AG09309 (cell line): ENCODE measurements around the gene UTP11.

Experiments used
- DNase-seq: peaks from one replicate; pipeline ENCODE4 v3.0.0-alpha.2; 2010; ENCODE audit warnings: low read depth
- H3K4me3 ChIP-seq: 2 replicates; pipeline ENCODE4 v1.5.1; 2011; ENCODE audit warnings: mild to moderate bottlenecking, low read depth, low read length, moderate library complexity; ENCODE audit not compliant: control insufficient read depth
- CTCF ChIP-seq: IDR thresholded peaks from 2 replicates; pipeline ENCODE4 v1.5.1; 2011; ENCODE audit warnings: mild to moderate bottlenecking, low read depth, low read length, inconsistent platforms; ENCODE audit not compliant: insufficient read depth, control insufficient read depth; ENCODE audit errors: missing control alignments

The UTP11 gene

DNA sequence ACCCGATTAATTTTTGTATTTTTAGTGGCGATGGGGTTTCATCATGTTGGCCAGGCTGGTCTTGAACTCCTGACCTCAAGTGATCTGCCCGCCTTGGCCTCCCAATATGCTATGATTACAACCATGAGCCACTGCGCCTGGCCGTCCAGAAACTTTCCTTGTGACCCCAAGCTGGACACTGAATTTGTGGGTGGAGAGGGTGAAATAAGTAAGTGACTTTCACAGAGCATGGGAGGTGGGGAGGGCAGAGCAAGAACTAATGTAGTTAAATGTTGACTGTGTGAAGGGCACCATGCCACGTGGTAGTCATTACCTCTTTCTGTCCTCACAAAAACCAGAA, 2.7 kb upstream of the UTP11 start:
- TF ChIP-seq CTCF = no peak
- no peak for DNase-seq
- H3K4me3 ChIP-seq = no peak overlapping the region

DNA sequence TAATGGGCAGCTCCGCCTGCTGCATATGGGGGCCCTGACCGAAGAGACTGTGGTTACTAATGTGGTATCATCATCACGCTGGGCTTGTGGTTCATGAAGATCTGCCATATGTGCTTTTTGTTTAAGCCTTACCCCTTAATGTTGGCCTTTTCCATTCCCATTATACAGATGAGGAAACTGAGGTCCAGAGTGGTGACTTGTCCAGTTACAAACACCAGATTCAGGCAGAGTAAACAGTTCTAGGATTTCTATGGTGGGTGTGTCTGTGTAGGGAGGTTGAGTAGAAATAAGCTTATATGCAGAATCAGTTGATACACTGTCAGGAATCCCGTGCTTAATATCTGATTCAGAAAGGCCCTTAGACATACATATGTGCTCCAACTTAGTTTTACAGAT, 691 bp downstream of the UTP11 start:
- peak overlapping the region; percentile 87 for H3K4me3 ChIP-seq
- TF ChIP-seq CTCF = no peak
- no peak for DNase-seq

DNA sequence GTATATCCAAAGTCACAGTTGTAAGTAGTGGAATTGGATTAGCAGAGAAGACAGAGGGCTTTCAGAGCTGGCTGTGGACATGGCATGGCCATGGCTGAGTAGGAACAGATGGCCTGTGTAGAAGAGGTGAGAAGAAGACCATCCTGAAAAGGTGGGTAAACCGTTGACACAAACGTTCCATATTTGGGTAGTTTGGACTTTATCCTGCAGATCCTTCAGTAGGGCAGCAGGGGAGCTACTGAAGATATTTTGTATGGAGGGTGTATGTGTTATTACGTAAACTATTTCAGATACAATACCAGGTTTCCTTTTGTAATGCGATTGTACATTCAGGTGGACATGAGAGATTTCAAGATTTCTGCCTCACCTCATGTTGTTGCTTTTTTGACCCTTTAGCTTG, 1.6 kb downstream of the UTP11 start:
- DNase-seq = no peak
- H3K4me3 ChIP-seq = no peak overlapping the region; the same call in 1 of the 2 replicates
- peak; percentile 33 for TF ChIP-seq CTCF

- H3K4me3 ChIP-seq = no peak overlapping the region
- no peak for TF ChIP-seq CTCF
- DNase-seq = no peak
Measured at GRCh38 chr1:38014724-38015424, 2.3 kb downstream of the UTP11 start.

DNA sequence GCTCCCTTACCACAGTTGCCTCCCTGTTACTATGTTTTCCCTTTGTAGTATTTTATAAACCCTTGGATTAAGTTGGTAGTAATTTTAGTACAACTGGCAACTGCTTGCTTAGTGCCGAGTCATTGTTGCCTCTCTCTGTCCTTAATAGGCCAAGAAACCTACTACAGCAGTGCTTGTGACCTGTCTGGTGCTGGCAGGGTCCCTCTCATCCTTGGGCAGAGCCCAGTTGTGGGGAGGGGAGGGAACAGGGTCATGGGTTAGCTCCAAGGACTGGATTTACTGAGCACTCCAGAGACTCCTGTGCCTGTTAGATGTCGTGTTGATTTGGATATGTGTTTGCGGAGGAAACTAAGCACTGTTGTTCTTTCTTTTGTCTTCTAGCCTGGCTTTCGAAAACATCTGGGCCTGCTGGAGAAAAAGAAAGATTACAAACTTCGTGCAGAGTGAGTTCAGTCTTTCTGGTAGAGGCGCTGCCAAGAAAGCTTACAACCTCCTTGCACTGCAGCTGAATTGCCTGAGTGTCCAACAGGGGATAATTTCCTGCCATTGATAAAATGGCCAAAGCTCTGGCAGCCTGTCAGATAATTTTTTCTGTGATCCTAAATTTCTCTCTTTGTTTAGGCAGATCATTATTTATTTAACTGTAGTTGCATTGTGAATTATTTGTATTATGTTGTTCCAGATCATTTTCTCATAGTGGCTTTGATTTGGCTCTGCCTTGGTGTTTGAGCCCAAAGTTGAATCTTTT, 3.6 kb downstream of the UTP11 start:
- no peak overlapping the region for H3K4me3 ChIP-seq
- DNase-seq = no peak
- TF ChIP-seq CTCF = no peak

GRCh38 chr1:38018864-38019343, 6.4 kb downstream of the UTP11 start:
- DNase-seq = no peak
- H3K4me3 ChIP-seq = no peak overlapping the region
- TF ChIP-seq CTCF = peak; percentile 66
